ENCODE results near the gene RGN. TPM values are rescaled to one million over a fixed set of nuclear protein-coding genes. Genes with fewer than 3 reads are reported as not detected.
A peak's percentile ranks its signal among the peaks of the same experiment; 100 is the strongest.
"Not testable (repeated sequence)": the region's sequence is repeated elsewhere in the genome, so short reads cannot be mapped to it uniquely, and the experiment has no call there.

The RGN gene
- polyA plus RNA-seq, 3 donors = 6.0 to 10.0 (median 8.1) TPM

DNA sequence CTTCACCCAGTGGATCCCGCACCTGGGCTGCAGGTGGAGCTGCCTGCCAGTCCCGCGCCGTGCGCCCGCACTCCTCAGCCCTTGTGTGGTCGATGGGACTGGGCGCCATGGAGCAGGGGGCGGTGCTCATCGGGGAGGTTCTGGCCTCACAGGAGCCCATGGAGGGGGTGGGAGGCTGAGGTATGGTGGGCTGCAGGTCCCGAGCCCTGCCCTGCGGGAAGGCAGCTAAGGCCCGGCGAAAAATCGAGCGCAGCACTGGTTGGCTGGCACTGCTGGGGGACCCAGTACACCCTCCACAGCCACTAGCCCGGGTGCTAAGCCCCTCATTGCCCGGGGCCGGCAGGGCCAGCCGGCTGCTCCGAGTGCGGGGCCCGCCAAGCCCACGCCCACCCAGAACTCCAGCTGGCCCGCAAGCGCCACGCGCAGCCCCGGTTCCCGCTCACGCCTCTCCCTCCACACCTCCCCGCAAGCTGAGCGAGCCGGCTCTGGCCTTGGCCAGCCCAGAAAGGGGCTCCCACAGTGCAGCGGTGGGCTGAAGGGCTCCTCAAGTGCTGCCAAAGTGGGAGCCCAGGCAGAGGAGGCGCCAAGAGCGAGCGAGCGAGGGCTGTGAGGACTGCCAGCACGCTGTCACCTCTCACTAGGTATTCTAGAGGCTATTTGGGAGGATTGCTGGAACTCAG, 32.8 kb downstream of the RGN start:
- 93 to 97% (median 96%) methylated on average over 14 to 36 of the region's 40 CpGs for WGBS, 3 donors
- H3K27ac ChIP-seq (ENCODE audit: low read depth, low read length) = not testable (repeated sequence)

DNA sequence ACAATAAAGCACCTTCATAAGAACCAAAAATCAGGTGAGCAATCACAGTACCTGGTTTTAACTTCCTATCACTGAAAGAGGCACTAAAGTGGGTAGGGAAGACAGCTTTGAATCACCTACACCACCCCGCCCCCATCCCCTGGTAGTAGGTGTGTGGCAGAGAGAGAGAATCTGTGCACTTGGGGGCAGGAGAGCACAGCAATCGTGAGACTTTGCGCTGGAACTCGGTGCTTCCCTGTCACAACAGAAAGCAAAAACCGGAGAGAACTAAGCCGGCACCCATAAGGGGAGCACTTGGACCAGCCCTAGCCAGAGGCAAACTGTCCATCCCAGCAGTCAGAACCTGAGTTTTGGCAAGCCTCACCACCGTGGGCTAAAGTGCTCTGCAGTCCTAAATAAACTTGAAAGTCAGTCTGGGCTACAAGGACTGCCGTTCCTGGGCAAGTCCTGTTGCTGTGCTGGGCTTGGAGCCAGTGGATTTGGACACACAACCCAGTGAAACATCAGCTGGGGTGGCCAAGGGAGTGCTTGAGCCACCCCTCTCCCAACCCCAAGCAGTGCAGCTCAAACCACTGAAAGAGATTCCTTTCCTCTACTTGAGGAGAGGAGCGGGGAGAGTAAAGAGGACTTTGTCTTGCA, 34.2 kb downstream of the RGN start:
- no peak overlapping the region for H3K27ac ChIP-seq (ENCODE audit: low read depth, low read length)
- WGBS, 3 donors = 53 to 74% (median 67%) methylated on average over 9 of the region's 9 CpGs

GRCh38 chrX:47116551-47117110, 38.4 kb downstream of the RGN start:
- H3K27ac ChIP-seq (ENCODE audit: low read depth, low read length) = not testable (repeated sequence)
- 90 to 98% (median 93%) methylated on average over 7 of the region's 7 CpGs for WGBS, 3 donors

DNA sequence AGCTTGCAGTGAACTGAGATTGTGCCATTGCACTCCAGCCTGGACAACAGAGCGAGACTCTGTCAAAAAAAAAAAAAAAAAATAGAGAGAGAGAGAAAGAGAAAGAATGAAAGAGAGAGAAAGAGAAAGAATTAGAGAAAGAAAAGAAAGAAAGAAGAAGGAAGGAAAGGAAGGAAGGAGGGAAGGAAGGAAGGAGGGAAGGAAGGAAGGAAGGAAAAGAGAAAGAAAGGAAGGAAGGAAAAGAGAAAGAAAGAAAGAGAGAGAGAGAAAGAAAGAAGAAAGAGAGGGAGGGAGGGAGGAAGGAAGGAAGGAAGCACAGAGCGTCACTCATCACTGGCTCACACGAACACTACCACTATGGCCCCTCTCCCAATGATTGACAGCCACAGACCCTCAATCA, 46.2 kb downstream of the RGN start:
- H3K27ac ChIP-seq (ENCODE audit: low read depth, low read length) = not testable (repeated sequence)
- WGBS, 3 donors = 74 to 84% (median 75%) methylated on average over 3 of the region's 3 CpGs

GRCh38 chrX:47129157-47129898, 51.1 kb downstream of the RGN start:
- peak overlapping the region; percentile 60 for H3K27ac ChIP-seq (ENCODE audit: low read depth, low read length)
- WGBS, 3 donors = 0 to 30% (median 0%) methylated on average over 31 of the region's 31 CpGs

DNA sequence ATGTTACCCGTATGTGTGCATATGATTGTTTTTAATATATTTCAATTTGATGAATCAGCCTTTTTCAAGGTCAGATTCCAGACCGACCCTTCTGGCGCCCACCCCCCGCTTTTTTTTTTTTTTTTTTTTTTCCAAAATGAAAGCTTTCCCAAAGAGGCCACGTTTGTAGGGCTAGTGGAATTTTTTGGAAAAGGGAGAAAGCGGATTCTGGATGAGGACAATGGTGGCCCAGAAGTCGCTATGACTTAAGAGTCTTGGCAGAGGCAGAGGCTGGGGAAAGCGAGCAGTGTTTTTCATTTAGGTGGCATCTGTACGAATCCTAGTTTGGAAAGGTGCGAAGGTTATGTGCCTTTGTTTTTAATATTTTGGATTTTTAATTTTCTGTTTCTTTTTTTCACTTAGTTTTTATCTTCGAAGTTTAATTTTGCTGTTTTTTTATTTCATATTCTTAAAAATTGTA, 51.7 kb downstream of the RGN start:
- WGBS, 3 donors = 21 to 40% (median 25%) methylated on average over 11 of the region's 11 CpGs
- H3K27ac ChIP-seq (ENCODE audit: low read depth, low read length) = no peak overlapping the region

- no peak overlapping the region for H3K27ac ChIP-seq (ENCODE audit: low read depth, low read length)
- WGBS, 3 donors = 58 to 94% (median 74%) methylated on average over 2 to 5 of the region's 5 CpGs
These were observed 55.2 kb downstream of the RGN start for GRCh38 chrX:47133493-47133892.

DNA sequence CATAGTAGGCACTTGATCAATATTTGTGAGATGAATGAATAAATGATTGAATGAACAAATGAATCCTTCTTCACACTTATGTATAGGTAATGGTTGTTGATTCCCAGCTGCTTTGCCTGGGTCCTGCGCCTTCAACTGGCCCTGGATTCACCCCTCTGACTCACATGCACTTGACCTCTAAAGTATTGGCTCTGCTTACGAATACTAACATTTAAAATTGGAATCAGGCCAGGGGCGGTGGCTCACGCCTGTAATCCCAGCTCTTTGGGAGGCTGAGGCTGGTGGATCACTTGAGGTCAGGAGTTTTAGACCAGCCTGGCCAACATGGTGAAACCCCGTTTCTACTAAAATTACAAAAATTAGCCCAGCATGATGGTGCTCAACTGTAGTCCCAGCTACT, 57.4 kb downstream of the RGN start:
- 66 to 72% (median 66%) methylated on average over 5 of the region's 5 CpGs for WGBS, 3 donors
- not testable (repeated sequence) for H3K27ac ChIP-seq (ENCODE audit: low read depth, low read length)

DNA sequence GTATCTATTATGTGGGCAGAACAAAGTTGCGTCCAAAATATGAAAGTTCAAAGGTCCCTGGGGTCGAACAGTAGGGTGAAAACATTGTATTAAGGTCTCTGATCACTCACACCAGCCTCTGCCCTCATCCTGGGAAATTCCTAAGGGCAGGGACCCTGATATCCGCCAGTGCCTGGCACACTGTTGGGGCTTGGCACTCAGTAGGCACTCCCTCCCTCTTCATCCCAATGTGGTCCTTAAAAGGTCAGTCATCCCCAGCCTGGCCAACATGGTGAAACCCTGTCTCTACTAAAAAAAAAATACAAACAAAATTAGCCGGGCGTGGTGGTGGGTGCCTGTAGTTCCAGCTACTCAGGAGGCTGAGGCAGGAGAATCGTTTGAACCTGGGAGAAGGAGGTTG, 59.9 kb downstream of the RGN start:
- 77 to 94% (median 89%) methylated on average over 6 of the region's 6 CpGs for WGBS, 3 donors

More for the DNA sequence above, 59.9 kb downstream of the RGN start:
- no peak overlapping the region for H3K27ac ChIP-seq (ENCODE audit: low read depth, low read length)

Other genes starting within 250 kb of the RGN start
- gene RP2, start 241.4 kb upstream of the RGN start, polyA plus RNA-seq = 1 to 10 TPM; 2.0 to 8.8 (median 6.2) TPM
- gene JADE3, start 166.0 kb upstream of the RGN start, polyA plus RNA-seq = 1 to 10 TPM; 1.8 to 4.9 (median 2.5) TPM
- 10 to 100 TPM; 70.4 to 97.2 (median 81.8) TPM for gene NDUFB11, start 66.3 kb downstream of the RGN start, polyA plus RNA-seq
- gene RBM10, start 66.8 kb downstream of the RGN start, polyA plus RNA-seq = 10 to 100 TPM; 22.3 to 25.2 (median 22.6) TPM
- gene UBA1, start 115.4 kb downstream of the RGN start, polyA plus RNA-seq = 100 to 1,000 TPM in 1 of 3 donors, 10 to 100 TPM in 2; 46.3 to 120 (median 80.0) TPM
- 10 to 100 TPM; 32.7 to 72.4 (median 47.0) TPM for gene CDK16, start 140.2 kb downstream of the RGN start, polyA plus RNA-seq
- gene USP11, start 154.6 kb downstream of the RGN start, polyA plus RNA-seq = 10 to 100 TPM; 14.1 to 27.2 (median 25.6) TPM